K562 (cell line): ENCODE measurements around the gene TEX14.

Experiments used
- ATF1 ChIP-seq, 2 experiments: fragments of 450-650 bp in 1 of 2; IDR thresholded peaks; 2 replicates each; pipeline ENCODE4 v1.6.1; 2016; ENCODE audit warnings: missing compliant biosample characterization in 1 of 2, missing genetic modification characterization in 1 of 2
- CCAR2 ChIP-seq: fragments of 200-400 bp; formaldehyde crosslinking; IDR thresholded peaks from 2 replicates; pipeline ENCODE4 v1.6.1; 2017; ENCODE audit warnings: mild to moderate bottlenecking, low read depth, low read length
- CHD4 ChIP-seq: fragments of 200-600 bp; sonication (generic); IDR thresholded peaks from 3 replicates; pipeline ENCODE4 v1.6.1; 2012; ENCODE audit warnings: low read depth, mild to moderate bottlenecking, mixed read lengths, low read length, inconsistent platforms; ENCODE audit not compliant: insufficient read depth, insufficient replicate concordance, poor library complexity, severe bottlenecking
- NFIC ChIP-seq: fragments of 450-650 bp; IDR thresholded peaks from 2 replicates; pipeline ENCODE4 v1.6.1; 2017; ENCODE audit warnings: mild to moderate bottlenecking, inconsistent platforms
- NFRKB ChIP-seq: fragments of 450-650 bp; IDR thresholded peaks from 2 replicates; pipeline ENCODE4 v1.6.1; 2016; ENCODE audit warnings: low read depth
- POLR2AphosphoS2 ChIP-seq: IDR thresholded peaks from 2 replicates; pipeline ENCODE4 v1.6.1; 2012; ENCODE audit warnings: low read length, improper control_type of control experiment
- POLR3G ChIP-seq: IDR thresholded peaks from 2 replicates; pipeline ENCODE4 v1.6.1; 2011; ENCODE audit not compliant: insufficient read length, insufficient replicate concordance; ENCODE audit errors: extremely low read depth
- TF ChIP-seq, protein P1 (sequence below): sonication (generic); formaldehyde crosslinking; IDR thresholded peaks from 2 replicates; pipeline ENCODE4 v1.5.0; 2020; ENCODE audit warnings: missing genetic modification reagents
- TF ChIP-seq, protein P2 (sequence below), 2 experiments: fragments of 450-650 bp in 1 of 2; IDR thresholded peaks; 2 replicates each; pipeline ENCODE4 v1.6.1; 2011 to 2017; ENCODE audit warnings: low read depth in 2 of 2, antibody characterized with exemption in 1 of 2, borderline replicate concordance in 1 of 2, low read length in 1 of 2, mild to moderate bottlenecking in 1 of 2, mixed read lengths in 1 of 2; ENCODE audit not compliant: control insufficient read depth in 1 of 2
- TF ChIP-seq, protein P3 (sequence below), 3 experiments: IDR thresholded peaks in 2 of 3; conservative IDR thresholded peaks in 1 of 3; 2 replicates each; pipeline ENCODE4 v1.5.1; 2011 to 2012; ENCODE audit warnings: low read length in 3 of 3, mild to moderate bottlenecking in 3 of 3, control low read depth in 2 of 3, improper control_type of control experiment in 1 of 3, inconsistent platforms in 1 of 3, low read depth in 1 of 3, mixed read lengths in 1 of 3, moderate library complexity in 1 of 3; ENCODE audit not compliant: insufficient read depth in 2 of 3
- TF ChIP-seq, protein P4 (sequence below): sonication (generic); formaldehyde crosslinking; IDR thresholded peaks from 2 replicates; pipeline ENCODE4 v1.8.1; 2023; ENCODE audit warnings: missing genetic modification reagents, mild to moderate bottlenecking, borderline replicate concordance

DNA sequence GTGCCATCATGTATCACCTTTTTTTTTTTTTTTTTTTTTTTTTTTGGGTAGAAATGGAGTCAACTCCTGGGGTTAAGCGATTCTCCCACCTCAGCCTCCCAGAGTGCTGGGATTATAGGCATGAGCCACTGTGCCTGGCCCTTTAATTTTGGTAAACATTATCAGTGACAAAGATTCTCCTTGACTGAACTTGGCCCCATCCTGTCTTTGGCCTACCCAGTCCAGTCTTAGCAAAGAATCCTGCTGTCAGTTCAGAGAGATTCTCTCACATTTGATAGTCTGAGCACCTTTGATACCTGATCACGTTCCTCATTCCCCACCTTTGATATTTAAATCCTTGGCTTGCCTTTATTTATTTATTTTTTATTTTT is 12.1 kb upstream of the TEX14 start:
- TF ChIP-seq CHD4 (no peak), POLR2AphosphoS2 (no peak), POLR3G (no peak), NFRKB (no peak), CCAR2 (no peak), NFIC (no peak), ATF1 (CRISPR knock-in tag; IDR thresholded peaks at IDR 0.05) (no peak), ATF1 (tag; IDR thresholded peaks at IDR 0.05) (no peak)
- TF ChIP-seq, protein P1, sequence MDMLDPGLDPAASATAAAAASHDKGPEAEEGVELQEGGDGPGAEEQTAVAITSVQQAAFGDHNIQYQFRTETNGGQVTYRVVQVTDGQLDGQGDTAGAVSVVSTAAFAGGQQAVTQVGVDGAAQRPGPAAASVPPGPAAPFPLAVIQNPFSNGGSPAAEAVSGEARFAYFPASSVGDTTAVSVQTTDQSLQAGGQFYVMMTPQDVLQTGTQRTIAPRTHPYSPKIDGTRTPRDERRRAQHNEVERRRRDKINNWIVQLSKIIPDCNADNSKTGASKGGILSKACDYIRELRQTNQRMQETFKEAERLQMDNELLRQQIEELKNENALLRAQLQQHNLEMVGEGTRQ (CRISPR knock-in tag), result no peak
- TF ChIP-seq, protein P2, sequence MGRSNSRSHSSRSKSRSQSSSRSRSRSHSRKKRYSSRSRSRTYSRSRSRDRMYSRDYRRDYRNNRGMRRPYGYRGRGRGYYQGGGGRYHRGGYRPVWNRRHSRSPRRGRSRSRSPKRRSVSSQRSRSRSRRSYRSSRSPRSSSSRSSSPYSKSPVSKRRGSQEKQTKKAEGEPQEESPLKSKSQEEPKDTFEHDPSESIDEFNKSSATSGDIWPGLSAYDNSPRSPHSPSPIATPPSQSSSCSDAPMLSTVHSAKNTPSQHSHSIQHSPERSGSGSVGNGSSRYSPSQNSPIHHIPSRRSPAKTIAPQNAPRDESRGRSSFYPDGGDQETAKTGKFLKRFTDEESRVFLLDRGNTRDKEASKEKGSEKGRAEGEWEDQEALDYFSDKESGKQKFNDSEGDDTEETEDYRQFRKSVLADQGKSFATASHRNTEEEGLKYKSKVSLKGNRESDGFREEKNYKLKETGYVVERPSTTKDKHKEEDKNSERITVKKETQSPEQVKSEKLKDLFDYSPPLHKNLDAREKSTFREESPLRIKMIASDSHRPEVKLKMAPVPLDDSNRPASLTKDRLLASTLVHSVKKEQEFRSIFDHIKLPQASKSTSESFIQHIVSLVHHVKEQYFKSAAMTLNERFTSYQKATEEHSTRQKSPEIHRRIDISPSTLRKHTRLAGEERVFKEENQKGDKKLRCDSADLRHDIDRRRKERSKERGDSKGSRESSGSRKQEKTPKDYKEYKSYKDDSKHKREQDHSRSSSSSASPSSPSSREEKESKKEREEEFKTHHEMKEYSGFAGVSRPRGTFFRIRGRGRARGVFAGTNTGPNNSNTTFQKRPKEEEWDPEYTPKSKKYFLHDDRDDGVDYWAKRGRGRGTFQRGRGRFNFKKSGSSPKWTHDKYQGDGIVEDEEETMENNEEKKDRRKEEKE (IDR thresholded peaks at IDR 0.05; ENCODE audit: borderline replicate concordance in 1 of 2, control insufficient read depth in 1 of 2, low read depth in 2 of 2, low read length in 1 of 2), result no peak
- TF ChIP-seq, protein P3, sequence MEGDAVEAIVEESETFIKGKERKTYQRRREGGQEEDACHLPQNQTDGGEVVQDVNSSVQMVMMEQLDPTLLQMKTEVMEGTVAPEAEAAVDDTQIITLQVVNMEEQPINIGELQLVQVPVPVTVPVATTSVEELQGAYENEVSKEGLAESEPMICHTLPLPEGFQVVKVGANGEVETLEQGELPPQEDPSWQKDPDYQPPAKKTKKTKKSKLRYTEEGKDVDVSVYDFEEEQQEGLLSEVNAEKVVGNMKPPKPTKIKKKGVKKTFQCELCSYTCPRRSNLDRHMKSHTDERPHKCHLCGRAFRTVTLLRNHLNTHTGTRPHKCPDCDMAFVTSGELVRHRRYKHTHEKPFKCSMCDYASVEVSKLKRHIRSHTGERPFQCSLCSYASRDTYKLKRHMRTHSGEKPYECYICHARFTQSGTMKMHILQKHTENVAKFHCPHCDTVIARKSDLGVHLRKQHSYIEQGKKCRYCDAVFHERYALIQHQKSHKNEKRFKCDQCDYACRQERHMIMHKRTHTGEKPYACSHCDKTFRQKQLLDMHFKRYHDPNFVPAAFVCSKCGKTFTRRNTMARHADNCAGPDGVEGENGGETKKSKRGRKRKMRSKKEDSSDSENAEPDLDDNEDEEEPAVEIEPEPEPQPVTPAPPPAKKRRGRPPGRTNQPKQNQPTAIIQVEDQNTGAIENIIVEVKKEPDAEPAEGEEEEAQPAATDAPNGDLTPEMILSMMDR (IDR thresholded peaks at IDR 0.05 in 2 of 3, conservative IDR thresholded peaks at IDR 0.05 in 1 of 3; ENCODE audit: insufficient read depth in 2 of 3, low read depth in 1 of 3, low read length in 3 of 3), result no peak
- TF ChIP-seq, protein P4, sequence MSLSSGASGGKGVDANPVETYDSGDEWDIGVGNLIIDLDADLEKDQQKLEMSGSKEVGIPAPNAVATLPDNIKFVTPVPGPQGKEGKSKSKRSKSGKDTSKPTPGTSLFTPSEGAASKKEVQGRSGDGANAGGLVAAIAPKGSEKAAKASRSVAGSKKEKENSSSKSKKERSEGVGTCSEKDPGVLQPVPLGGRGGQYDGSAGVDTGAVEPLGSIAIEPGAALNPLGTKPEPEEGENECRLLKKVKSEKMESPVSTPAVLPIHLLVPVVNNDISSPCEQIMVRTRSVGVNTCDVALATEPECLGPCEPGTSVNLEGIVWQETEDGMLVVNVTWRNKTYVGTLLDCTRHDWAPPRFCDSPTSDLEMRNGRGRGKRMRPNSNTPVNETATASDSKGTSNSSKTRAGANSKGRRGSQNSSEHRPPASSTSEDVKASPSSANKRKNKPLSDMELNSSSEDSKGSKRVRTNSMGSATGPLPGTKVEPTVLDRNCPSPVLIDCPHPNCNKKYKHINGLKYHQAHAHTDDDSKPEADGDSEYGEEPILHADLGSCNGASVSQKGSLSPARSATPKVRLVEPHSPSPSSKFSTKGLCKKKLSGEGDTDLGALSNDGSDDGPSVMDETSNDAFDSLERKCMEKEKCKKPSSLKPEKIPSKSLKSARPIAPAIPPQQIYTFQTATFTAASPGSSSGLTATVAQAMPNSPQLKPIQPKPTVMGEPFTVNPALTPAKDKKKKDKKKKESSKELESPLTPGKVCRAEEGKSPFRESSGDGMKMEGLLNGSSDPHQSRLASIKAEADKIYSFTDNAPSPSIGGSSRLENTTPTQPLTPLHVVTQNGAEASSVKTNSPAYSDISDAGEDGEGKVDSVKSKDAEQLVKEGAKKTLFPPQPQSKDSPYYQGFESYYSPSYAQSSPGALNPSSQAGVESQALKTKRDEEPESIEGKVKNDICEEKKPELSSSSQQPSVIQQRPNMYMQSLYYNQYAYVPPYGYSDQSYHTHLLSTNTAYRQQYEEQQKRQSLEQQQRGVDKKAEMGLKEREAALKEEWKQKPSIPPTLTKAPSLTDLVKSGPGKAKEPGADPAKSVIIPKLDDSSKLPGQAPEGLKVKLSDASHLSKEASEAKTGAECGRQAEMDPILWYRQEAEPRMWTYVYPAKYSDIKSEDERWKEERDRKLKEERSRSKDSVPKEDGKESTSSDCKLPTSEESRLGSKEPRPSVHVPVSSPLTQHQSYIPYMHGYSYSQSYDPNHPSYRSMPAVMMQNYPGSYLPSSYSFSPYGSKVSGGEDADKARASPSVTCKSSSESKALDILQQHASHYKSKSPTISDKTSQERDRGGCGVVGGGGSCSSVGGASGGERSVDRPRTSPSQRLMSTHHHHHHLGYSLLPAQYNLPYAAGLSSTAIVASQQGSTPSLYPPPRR (CRISPR knock-in tag), result no peak
